Fibroblast of pulmonary artery (primary cell): ENCODE data around the gene HIVEP3.
A peak's percentile ranks its signal among the peaks of the same experiment; 100 is the strongest.

Experiments used
- DNase-seq: peaks from one replicate; pipeline ENCODE4 v3.0.0-alpha.2; 2010; ENCODE audit warnings: low read depth
- H3K4me3 ChIP-seq: replicated peaks from 2 replicates; pipeline ENCODE4 v1.5.1; 2011; ENCODE audit warnings: low read depth, mild to moderate bottlenecking, control low read depth, low read length, moderate library complexity
- CTCF ChIP-seq: IDR thresholded peaks from 2 replicates; pipeline ENCODE4 v1.5.1; 2011; ENCODE audit warnings: mild to moderate bottlenecking, control low read depth, low read length, inconsistent platforms; ENCODE audit errors: missing control alignments

HIVEP3 gene

GRCh38 chr1:41838266-41838665 lies 80.5 kb downstream of the HIVEP3 start:
- DNase-seq, result no peak

GRCh38 chr1:41837691-41838090 lies 81.0 kb downstream of the HIVEP3 start:
- no peak overlapping the region for H3K4me3 ChIP-seq
- TF ChIP-seq CTCF, result no peak
- DNase-seq, result no peak

More at GRCh38 chr1:41838266-41838665, 80.5 kb downstream of the HIVEP3 start:
- TF ChIP-seq CTCF, result no peak
- H3K4me3 ChIP-seq, result no peak overlapping the region

GRCh38 chr1:41835485-41835884 lies 83.2 kb downstream of the HIVEP3 start:
- TF ChIP-seq CTCF, result no peak

GRCh38 chr1:41833519-41834000 lies 85.2 kb downstream of the HIVEP3 start:
- no peak for DNase-seq
- no peak for TF ChIP-seq CTCF
- H3K4me3 ChIP-seq, result no peak overlapping the region

More at GRCh38 chr1:41835485-41835884, 83.2 kb downstream of the HIVEP3 start:
- no peak overlapping the region for H3K4me3 ChIP-seq
- no peak for DNase-seq

- H3K4me3 ChIP-seq, result no peak overlapping the region
- DNase-seq, result peak; percentile 87
- no peak for TF ChIP-seq CTCF
Measured at GRCh38 chr1:41830726-41831125, 88.0 kb downstream of the HIVEP3 start.

GRCh38 chr1:41827991-41828570 lies 90.6 kb downstream of the HIVEP3 start:
- no peak overlapping the region for H3K4me3 ChIP-seq
- no peak for TF ChIP-seq CTCF
- peak; percentile 29 for DNase-seq

GRCh38 chr1:41823471-41823870 lies 95.3 kb downstream of the HIVEP3 start:
- no peak for DNase-seq
- TF ChIP-seq CTCF, result no peak

More at GRCh38 chr1:41823471-41823870, 95.3 kb downstream of the HIVEP3 start:
- no peak overlapping the region for H3K4me3 ChIP-seq
